ENCODE measurements around the gene AKR1C3.
"Not testable (repeated sequence)": the region's sequence is repeated elsewhere in the genome, so short reads cannot be mapped to it uniquely, and the experiment has no call there.

The AKR1C3 gene

DNA sequence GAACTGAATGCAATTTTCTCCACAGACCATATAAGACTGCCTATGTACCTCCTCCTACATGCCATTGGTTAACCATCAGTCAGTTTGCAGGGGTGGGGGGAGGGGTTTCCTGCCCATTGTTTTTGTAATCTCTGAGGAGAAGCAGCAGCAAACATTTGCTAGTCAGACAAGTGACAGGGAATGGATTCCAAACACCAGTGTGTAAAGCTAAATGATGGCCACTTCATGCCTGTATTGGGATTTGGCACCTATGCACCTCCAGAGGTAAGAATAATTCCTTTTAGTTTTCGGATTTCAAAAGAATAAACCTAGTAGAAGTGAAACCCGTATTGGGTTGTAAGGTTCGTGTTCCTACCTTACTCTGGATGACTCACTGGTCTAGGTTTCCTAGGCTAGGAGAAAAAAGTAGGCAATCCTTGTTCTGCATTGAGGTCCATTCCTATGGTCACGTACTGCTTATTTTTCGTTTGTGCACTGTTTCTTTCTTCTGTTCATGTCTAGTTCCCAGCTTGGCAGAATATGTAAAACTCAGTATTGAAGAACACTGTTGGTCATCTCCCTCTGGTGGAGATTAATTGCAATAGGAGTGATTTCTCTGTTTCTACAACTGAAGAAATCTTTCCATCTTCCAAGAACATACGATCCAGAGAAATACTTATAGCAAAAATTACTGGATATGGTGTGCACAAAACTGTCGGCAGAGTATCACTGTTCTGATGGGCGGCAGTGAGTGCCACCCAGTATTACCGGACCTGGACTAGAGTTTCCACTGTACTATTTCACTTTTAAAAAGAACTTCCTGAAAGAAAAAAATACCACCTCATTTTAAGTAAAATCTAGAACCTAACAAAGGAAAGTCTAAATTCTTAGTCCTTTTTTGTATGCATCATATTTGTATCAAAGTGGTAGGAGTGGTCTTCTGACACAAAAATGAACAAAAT lies at the start of gene AKR1C3:
Gene AKR1C3, plus strand, starts transcription at position 150 of the 941 bp plus-strand sequence. Its CDS starts 31 bp downstream, at position 181.
- TF ChIP-seq, protein P1, sequence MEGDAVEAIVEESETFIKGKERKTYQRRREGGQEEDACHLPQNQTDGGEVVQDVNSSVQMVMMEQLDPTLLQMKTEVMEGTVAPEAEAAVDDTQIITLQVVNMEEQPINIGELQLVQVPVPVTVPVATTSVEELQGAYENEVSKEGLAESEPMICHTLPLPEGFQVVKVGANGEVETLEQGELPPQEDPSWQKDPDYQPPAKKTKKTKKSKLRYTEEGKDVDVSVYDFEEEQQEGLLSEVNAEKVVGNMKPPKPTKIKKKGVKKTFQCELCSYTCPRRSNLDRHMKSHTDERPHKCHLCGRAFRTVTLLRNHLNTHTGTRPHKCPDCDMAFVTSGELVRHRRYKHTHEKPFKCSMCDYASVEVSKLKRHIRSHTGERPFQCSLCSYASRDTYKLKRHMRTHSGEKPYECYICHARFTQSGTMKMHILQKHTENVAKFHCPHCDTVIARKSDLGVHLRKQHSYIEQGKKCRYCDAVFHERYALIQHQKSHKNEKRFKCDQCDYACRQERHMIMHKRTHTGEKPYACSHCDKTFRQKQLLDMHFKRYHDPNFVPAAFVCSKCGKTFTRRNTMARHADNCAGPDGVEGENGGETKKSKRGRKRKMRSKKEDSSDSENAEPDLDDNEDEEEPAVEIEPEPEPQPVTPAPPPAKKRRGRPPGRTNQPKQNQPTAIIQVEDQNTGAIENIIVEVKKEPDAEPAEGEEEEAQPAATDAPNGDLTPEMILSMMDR (conservative IDR thresholded peaks at IDR 0.05; ENCODE audit: control insufficient read depth, insufficient read depth, low read depth, low read length) = peak; percentile 77
- DNase-seq (ENCODE audit: low read depth) = peak; percentile 85
- H3K4me3 ChIP-seq (ENCODE audit: control insufficient read depth, low read depth, low read length) = peak within 1 kb of the TSS; percentile 79

DNA sequence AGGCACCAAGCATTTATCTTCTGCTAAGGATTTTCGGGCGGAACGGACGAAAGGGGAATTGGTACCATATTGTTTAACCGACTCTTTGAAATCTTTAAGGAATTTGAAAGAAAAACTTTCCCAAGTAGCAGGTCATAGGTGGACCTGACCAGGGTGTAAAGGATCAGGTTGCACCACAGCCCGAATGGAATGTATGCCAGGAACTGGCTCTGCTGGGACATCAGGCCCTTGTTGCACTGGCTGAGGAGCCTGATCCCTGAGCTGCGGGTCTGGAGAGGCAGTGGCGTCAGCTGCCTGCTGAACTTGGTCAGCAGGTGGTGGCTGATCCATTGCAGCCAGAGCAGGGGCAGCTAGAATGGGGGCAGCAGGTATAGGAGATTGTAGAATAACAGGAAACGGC lies 49.1 kb upstream of the AKR1C3 start:
- DNase-seq (ENCODE audit: low read depth) = no peak
- TF ChIP-seq, protein P1 (conservative IDR thresholded peaks at IDR 0.05; ENCODE audit: control insufficient read depth, insufficient read depth, low read depth, low read length) = no peak

DNA sequence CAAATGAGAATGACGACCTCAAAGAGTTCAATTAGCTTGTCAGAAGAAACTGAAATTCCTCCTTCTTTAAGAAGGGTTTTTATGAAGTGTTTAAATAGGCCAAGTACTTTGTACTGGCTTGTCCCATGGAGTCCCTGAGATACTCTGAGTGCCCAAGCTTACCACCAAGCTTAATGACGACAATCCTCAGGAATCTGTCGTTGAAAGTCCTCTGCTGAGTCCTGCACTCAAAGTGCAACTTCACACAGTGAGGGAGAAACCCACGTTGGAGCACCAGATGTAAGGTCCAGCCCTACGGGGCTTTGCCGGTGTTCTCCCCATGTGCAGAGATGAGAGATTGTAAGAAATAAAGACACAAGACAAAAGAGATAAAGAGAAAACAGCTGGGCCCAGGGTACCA lies 47.8 kb upstream of the AKR1C3 start:
- no peak for DNase-seq (ENCODE audit: low read depth)
- H3K4me3 ChIP-seq (ENCODE audit: control insufficient read depth, low read depth, low read length) = no peak overlapping the region
- TF ChIP-seq, protein P1 (conservative IDR thresholded peaks at IDR 0.05; ENCODE audit: control insufficient read depth, insufficient read depth, low read depth, low read length) = no peak

More for the DNA sequence above, 49.1 kb upstream of the AKR1C3 start:
- H3K4me3 ChIP-seq (ENCODE audit: control insufficient read depth, low read depth, low read length) = no peak overlapping the region

DNA sequence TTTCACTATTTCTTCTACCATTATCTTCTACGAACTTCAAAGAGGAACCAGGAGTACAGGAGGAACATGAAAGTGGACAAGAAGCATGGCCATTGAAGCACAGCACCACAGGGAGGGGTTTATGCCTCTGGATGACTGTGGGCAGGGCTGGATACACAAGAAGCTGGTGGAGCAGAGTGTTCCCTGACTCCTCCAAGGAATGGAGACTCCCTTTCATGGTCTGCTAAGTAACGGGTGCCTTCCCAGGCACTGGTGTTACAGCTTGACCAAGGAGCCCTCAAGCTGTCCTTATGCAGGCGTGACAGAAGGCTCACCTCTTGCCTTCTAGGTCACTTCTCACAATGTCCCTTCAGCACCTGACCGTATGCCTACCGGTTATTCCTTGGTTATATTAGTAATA lies 47.2 kb upstream of the AKR1C3 start:
- not testable (repeated sequence) for H3K4me3 ChIP-seq (ENCODE audit: control insufficient read depth, low read depth, low read length); DNase-seq (ENCODE audit: low read depth)

DNA sequence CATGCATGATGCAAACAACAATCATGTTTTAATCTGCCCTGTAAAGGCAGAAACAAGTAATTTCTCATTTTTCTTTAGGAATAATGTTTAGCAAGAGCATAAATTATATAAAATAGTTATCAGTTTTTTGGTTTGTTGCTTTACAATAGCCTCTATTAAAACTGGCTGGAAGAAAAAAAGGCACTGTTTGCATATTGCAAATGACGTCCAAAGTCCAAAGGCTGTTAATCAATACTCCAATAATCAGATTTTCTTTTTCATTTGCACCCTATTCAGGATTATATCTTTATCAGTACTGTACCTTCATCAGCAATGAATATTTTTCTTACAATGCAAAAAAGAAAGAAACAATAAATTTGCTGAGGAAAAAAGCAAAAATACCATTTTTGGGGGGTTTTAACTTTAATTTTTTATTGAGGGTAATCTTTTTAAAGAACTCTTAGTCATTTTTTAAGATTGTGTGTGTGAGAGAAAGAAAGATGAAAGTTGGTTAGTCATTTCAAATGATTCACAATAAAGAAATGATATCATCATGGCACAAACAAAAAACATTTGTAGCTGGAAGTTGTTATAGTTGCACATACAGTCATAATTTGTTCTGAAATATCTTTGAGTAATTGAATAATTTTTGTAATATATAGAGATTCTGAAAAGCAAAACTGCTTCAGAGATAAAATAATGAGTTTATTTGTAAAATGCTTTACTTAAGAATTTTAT lies 46.1 kb upstream of the AKR1C3 start:
- DNase-seq (ENCODE audit: low read depth) = peak; percentile 60
- TF ChIP-seq, protein P1 (conservative IDR thresholded peaks at IDR 0.05; ENCODE audit: control insufficient read depth, insufficient read depth, low read depth, low read length) = no peak
- no peak overlapping the region for H3K4me3 ChIP-seq (ENCODE audit: control insufficient read depth, low read depth, low read length)

DNA sequence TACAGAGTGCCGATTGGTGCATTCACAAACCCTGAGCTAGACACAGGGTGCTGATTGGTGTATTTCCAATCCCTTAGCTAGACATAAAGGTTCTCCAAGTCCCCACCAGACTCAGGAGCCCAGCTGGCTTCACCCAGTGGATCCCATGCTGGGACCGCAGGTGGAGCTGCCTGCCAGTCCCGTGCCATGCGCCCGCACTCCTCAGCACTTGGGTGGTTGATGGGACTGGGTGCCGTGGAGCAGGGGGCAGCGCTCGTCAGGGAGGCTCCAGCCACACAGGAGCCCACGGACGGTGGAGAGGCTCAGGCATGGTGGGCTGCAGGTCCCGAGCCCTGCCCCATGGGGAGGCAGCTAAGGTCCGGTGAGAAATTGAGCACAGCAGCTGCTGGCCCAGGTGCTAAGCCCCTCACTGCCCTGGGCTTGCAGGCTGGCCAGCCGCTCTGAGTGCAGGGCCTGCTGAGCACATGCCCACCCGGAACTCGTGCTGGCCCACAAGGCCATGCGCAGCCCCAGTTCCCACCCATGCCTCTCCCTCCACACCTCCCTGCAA lies 41.2 kb upstream of the AKR1C3 start:
- not testable (repeated sequence) for DNase-seq (ENCODE audit: low read depth); H3K4me3 ChIP-seq (ENCODE audit: control insufficient read depth, low read depth, low read length)

DNA sequence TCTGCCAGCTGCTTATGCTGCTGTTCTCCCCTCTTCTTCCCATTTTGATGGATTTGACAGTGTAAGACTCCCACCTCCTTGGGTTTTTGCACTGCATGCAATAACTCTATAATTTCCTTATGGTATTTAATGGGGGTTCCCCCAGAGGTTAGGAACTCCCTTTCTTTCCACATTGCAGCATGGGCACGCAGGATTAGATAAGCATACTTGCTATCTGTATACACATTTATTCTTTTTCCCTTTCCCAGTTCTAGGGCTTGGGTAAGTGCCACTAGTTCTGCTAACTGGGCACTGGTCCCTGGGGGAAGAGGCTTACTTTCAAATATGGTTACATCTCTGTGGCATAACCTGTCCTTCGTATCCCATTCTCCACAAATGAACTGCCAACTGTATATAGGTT lies 39.4 kb upstream of the AKR1C3 start:
- H3K4me3 ChIP-seq (ENCODE audit: control insufficient read depth, low read depth, low read length); DNase-seq (ENCODE audit: low read depth): not testable (repeated sequence)

DNA sequence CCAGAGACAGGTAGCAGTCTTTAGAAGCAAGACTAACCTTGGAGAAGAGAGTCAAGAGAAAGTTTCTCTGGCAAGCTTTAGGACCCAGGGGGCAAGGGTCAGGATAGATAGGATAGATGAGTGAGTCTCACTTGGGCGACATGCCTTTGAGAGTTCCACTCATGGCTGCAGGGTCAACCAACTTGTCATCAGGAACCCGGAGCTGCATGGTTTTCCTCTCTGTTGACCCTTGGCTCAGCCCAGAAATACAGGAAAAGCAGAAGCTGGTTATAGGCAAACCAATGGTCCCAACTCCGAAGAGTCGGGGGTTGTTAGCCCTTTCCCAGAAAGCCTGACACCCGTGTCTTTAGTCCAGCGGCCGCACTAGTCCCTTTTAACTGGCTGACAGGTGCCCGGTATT lies 34.9 kb upstream of the AKR1C3 start:
- H3K4me3 ChIP-seq (ENCODE audit: control insufficient read depth, low read depth, low read length); DNase-seq (ENCODE audit: low read depth): not testable (repeated sequence)

DNA sequence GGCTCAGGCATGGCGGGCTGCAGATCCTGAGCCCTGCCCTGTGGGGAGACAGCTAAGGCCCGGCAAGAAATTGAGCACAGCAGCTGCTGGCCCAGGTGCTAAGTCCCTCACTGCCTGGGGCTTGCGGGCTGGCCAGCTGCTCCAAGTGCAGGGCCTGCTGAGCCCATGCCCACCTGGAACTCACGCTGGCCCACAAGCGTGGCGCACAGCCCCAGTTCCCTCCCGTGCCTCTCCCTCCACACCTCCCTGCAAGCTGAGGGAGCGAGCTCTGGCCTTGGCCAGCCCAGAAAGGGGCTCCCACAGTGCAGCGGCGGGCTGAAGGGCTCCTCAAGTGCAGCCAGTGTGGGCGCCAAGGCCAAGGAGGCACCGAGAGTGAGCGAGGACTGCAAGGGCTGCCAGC lies 33.4 kb upstream of the AKR1C3 start:
- H3K4me3 ChIP-seq (ENCODE audit: control insufficient read depth, low read depth, low read length); DNase-seq (ENCODE audit: low read depth): not testable (repeated sequence)
